B cell (primary cell): ENCODE data around the gene RECK. TPM values are rescaled to one million over a fixed set of nuclear protein-coding genes. Genes with fewer than 3 reads are reported as not detected.

ENCODE experiments used
- ATAC-seq: fragments of 200-7000 bp; cut with Tn5 transposase; one replicate; pipeline ENCODE4 v1.10.0; 2021; ENCODE audit warnings: low read depth, mild to moderate bottlenecking, moderate number of reproducible peaks, moderate library complexity
- CTCF ChIA-PET: fragments of 350-600 bp; sonication (Branson Sonifier 250); formaldehyde crosslinking; loops from one replicate; lab custom pipeline; 2021; ENCODE audit warnings: antibody characterized with exemption, inconsistent platforms; lab: Charles Lee
- POLR2A ChIA-PET: fragments of 350-600 bp; sonication (Branson Sonifier 250); formaldehyde crosslinking; loops from one replicate; lab custom pipeline; 2021; ENCODE audit warnings: antibody characterized with exemption; lab: Charles Lee
- DNase-seq: peaks from one replicate; pipeline ENCODE4 v3.0.0; 2013
- H2AFZ ChIP-seq: 2 replicates; pipeline ENCODE4 v1.6.1; 2012; ENCODE audit warnings: mild to moderate bottlenecking, low read depth, low read length; ENCODE audit not compliant: insufficient read depth, poor library complexity, severe bottlenecking
- H3K27ac ChIP-seq, 2 donors: 1 replicate in 1 of 2; 2 replicates in 1 of 2; pipeline ENCODE4 v1.5.1; 2012 to 2013; ENCODE audit warnings: low read length in 2 of 2, mild to moderate bottlenecking in 2 of 2, moderate library complexity in 1 of 2
- H3K27me3 ChIP-seq, 4 experiments: fragments of 200-600 bp in 1 of 4; sonication (generic) in 1 of 4; replicated peaks in 1 of 4; 1 replicate in 2 of 4; 2 replicates in 2 of 4; pipeline versions ENCODE4 v1.6.1 to v1.7.0; 2013 to 2016; ENCODE audit warnings: low read length in 3 of 4, mild to moderate bottlenecking in 2 of 4, mixed read lengths in 1 of 4, moderate library complexity in 1 of 4; ENCODE audit not compliant: insufficient read depth in 4 of 4, control insufficient read depth in 3 of 4; ENCODE audit errors: control extremely low read depth in 1 of 4
- H3K36me3 ChIP-seq, 2 experiments: replicated peaks in 1 of 2; 1 replicate in 1 of 2; 2 replicates in 1 of 2; pipeline versions ENCODE4 v1.6.1 to v1.7.1; 2013; ENCODE audit warnings: low read length in 1 of 2; ENCODE audit not compliant: insufficient read depth in 2 of 2, control insufficient read depth in 1 of 2; ENCODE audit errors: control extremely low read depth in 1 of 2, extremely low read depth in 1 of 2
- H3K4me1 ChIP-seq, 2 donors: fragments of 200-600 bp in 1 of 2; sonication (generic) in 1 of 2; 1 replicate in 1 of 2; 2 replicates in 1 of 2; pipeline versions ENCODE4 v1.5.1 to v1.6.1; 2013 to 2017; ENCODE audit warnings: low read length in 2 of 2; ENCODE audit not compliant: control insufficient read depth in 2 of 2, insufficient read depth in 2 of 2
- H3K4me2 ChIP-seq: replicated peaks from 2 replicates; pipeline ENCODE3; 2012; ENCODE audit warnings: mild to moderate bottlenecking, low read depth, low read length; ENCODE audit not compliant: poor library complexity, severe bottlenecking
- H3K4me3 ChIP-seq, 5 experiments: fragments of 200-600 bp in 1 of 5; sonication (generic) in 1 of 5; 1 replicate in 3 of 5; 2 replicates in 2 of 5; pipeline versions ENCODE4 v1.5.1 to v1.7.0; 2011 to 2016; ENCODE audit warnings: low read length in 4 of 5, mild to moderate bottlenecking in 4 of 5, low read depth in 2 of 5, control low read depth in 1 of 5, moderate library complexity in 1 of 5; ENCODE audit not compliant: insufficient read depth in 1 of 5; ENCODE audit errors: control extremely low read depth in 1 of 5, extremely low read depth in 1 of 5
- H3K79me2 ChIP-seq: fragments of 200-600 bp; sonication (generic); one replicate; pipeline ENCODE4 v1.6.0; 2016; ENCODE audit warnings: low read length; ENCODE audit not compliant: control insufficient read depth, insufficient read depth
- H3K9ac ChIP-seq: fragments of 200-600 bp; sonication (generic); 2 replicates; pipeline ENCODE4 v1.6.1; 2017; ENCODE audit warnings: mild to moderate bottlenecking, low read length, moderate library complexity
- H3K9me3 ChIP-seq, 3 donors: one replicate each; pipeline versions ENCODE4 v1.6.1 to v1.7.1; 2013; ENCODE audit warnings: low read length in 2 of 3; ENCODE audit not compliant: control insufficient read depth in 2 of 3, insufficient read depth in 1 of 3; ENCODE audit errors: control extremely low read depth in 1 of 3
- H4K20me1 ChIP-seq: 2 replicates; pipeline ENCODE4 v1.6.0; 2012; ENCODE audit warnings: mild to moderate bottlenecking, low read length; ENCODE audit not compliant: insufficient read depth, control insufficient read depth, poor library complexity, severe bottlenecking
- H3K27ac Mint-ChIP-seq: one replicate; pipeline ENCODE4 v1.8.0; 2021; ENCODE audit warnings: mixed read lengths
- H3K27me3 Mint-ChIP-seq: one replicate; pipeline ENCODE4 v1.8.0; 2021; ENCODE audit warnings: mixed read lengths
- H3K4me1 Mint-ChIP-seq: one replicate; pipeline ENCODE4 v1.8.0; 2021; ENCODE audit warnings: mixed read lengths
- H3K4me3 Mint-ChIP-seq: one replicate; pipeline ENCODE4 v1.8.0; 2021; ENCODE audit warnings: mixed read lengths
- H3K9me3 Mint-ChIP-seq: one replicate; pipeline ENCODE4 v1.8.0; 2022; ENCODE audit warnings: mixed read lengths; ENCODE audit not compliant: insufficient read depth
- CTCF ChIP-seq: fragments of 200-600 bp; IDR thresholded peaks from one replicate; pipeline ENCODE4 v1.8.0; 2022; ENCODE audit warnings: antibody characterized with exemption, mild to moderate bottlenecking
- EZH2 ChIP-seq: IDR thresholded peaks from 2 replicates; pipeline ENCODE4 v1.6.1; 2012; ENCODE audit warnings: borderline replicate concordance, low read depth, mild to moderate bottlenecking, moderate library complexity, low read length; ENCODE audit not compliant: insufficient read depth, poor library complexity, severe bottlenecking
- WGBS: methylation state at CpG from one replicate; pipeline ENCODE4 v1.1.5; 2013; ENCODE audit warnings: missing lambda C conversion rate; ENCODE audit not compliant: insufficient coverage; 5-methylcytosine and 5-hydroxymethylcytosine counted together
- intact Hi-C: fragments of 100-400 bp; cut with micrococcal nuclease; formaldehyde crosslinking; loops from one replicate; pipeline ENCODE4 v1.10.0; 2022
- polyA plus RNA-seq: library from polyadenylated mRNA; depleted of rRNA; stranded (reverse); fragments of >200 nt; gene quantifications from 2 replicates; pipeline ENCODE4 v1.2.3, GENCODE V29; 2012
- total RNA-seq, 2 donors: library from RNA; stranded (reverse); fragments of 120-200 nt in 1 of 2; gene quantifications; 1 replicate in 1 of 2; 2 replicates in 1 of 2; pipeline versions ENCODE4 v1.2.3 to v1.2.4, GENCODE V29; 2013 to 2022

RECK gene
- total and polyA plus RNA-seq, 2 donors (not counting 1 experiment from before 2014, with no cell fraction given): 5.6 to 7.7 TPM

GRCh38 chr9:36102742-36103495 lies 66.2 kb downstream of the RECK start:
- intact Hi-C loops: loop anchor here (1.0 kb wide), 5 partner anchors 33 to 225 kb away; partner anchors contain the start of genes CLTA and GLIPR2
- 75% methylated on average over 3 of the region's 10 CpGs for WGBS
- peak overlapping the region; percentile 37 for H2AFZ ChIP-seq
- peak; percentile 99 for ATAC-seq
- H3K9ac ChIP-seq: no peak overlapping the region
- POLR2A ChIA-PET: interaction anchor here (0.6 kb wide), 1 partner anchor 1280 kb away, joined by 4 read pairs; no protein-coding TSS in a partner anchor
- H3K9me3 ChIP-seq: no peaks in the 10 kb centered on the region
- peak; percentile 88 for DNase-seq
- H3K79me2 ChIP-seq: no peaks in the 10 kb centered on the region
- Mint-ChIP-seq H3K27me3 (no peaks in the 10 kb centered on the region), H3K4me3 (no peak overlapping the region), H3K27ac (no peak overlapping the region), H3K4me1 (peaks cover 5% of the 10 kb centered on the region), H3K9me3 (no peaks in the 10 kb centered on the region)
- TF ChIP-seq EZH2 (no peak), CTCF (peak; percentile 90)
- CTCF ChIA-PET: interaction anchor here (0.6 to 8.5 kb wide), 32 partner anchors 11 to 575 kb away, joined by 3 to 435 read pairs (median 5); partner anchors contain the start of genes CCIN, CLTA, GLIPR2 and RECK
- peaks cover 0 to 3% of the 10 kb centered on the region in 2 donors for H3K4me1 ChIP-seq
- no peak overlapping the region for H3K4me3 ChIP-seq
- H3K27ac ChIP-seq: no peak overlapping the region
- H3K4me2 ChIP-seq: no peak overlapping the region
- no peaks in the 10 kb centered on the region for H4K20me1 ChIP-seq
- H3K36me3 ChIP-seq: no peaks in the 10 kb centered on the region
- H3K27me3 ChIP-seq: no peaks in the 10 kb centered on the region

GRCh38 chr9:36109071-36109470 lies 72.4 kb downstream of the RECK start:
- no peak for DNase-seq
- Histone ChIP-seq H4K20me1 (no peaks in the 10 kb centered on the region), H3K4me1 (no peaks in the 10 kb centered on the region), H2AFZ (no peak overlapping the region), H3K9me3 (no peaks in the 10 kb centered on the region), H3K27me3 (no peaks in the 10 kb centered on the region), H3K9ac (no peak overlapping the region), H3K4me2 (no peak overlapping the region), H3K79me2 (no peaks in the 10 kb centered on the region), H3K36me3 (peaks cover 0 to 3% of the 10 kb centered on the region in 2 experiments), H3K27ac (no peak overlapping the region), H3K4me3 (no peak overlapping the region)
- TF ChIP-seq EZH2 (no peak), CTCF (no peak)
- ATAC-seq: no peak
- H3K27me3 Mint-ChIP-seq: no peaks in the 10 kb centered on the region
- no peaks in the 10 kb centered on the region for H3K9me3 Mint-ChIP-seq
- H3K4me3 Mint-ChIP-seq: no peak overlapping the region
- no peak overlapping the region for H3K27ac Mint-ChIP-seq
- no peaks in the 10 kb centered on the region for H3K4me1 Mint-ChIP-seq
- 100% methylated on average over 2 of the region's 2 CpGs for WGBS
- POLR2A ChIA-PET: no interaction called here
- CTCF ChIA-PET: interaction anchor here (3.3 kb wide), 1 partner anchor 57 kb away, joined by 36 read pairs; no protein-coding TSS in a partner anchor
- intact Hi-C loops: no loop called here
